ENCODE measurements around the gene PHF2. TPM values are rescaled to one million over a fixed set of nuclear protein-coding genes. Genes with fewer than 3 reads are reported as not detected.
A peak's percentile ranks its signal among the peaks of the same experiment; 100 is the strongest.

Gene PHF2
- total RNA-seq, 2 donors from 2014 or later, result 23.3 to 27.6 TPM

GRCh38 chr9:93585259-93585658 is 8.9 kb downstream of the PHF2 start:
- Mint-ChIP-seq H3K9me3 (peaks cover 2 to 3% of the 10 kb centered on the region in 2 donors), H3K36me3 (ENCODE audit: insufficient read depth in 2 of 2) (peaks cover 4 to 14% of the 10 kb centered on the region in 2 donors), H3K4me3 (no peak overlapping the region), H3K27ac (no peak overlapping the region), H3K27me3 (ENCODE audit: low read depth) (no peaks in the 10 kb centered on the region), H3K4me1 (ENCODE audit: low read depth) (peaks cover 43% of the 10 kb centered on the region)
- ATAC-seq (replicated peaks in 1 of 2) (no peak), DNase-seq (no peak)

GRCh38 chr9:93585695-93586094 is 9.3 kb downstream of the PHF2 start:
- peaks cover 2 to 3% of the 10 kb centered on the region in 2 donors for H3K9me3 Mint-ChIP-seq
- peaks cover 4 to 14% of the 10 kb centered on the region in 2 donors for H3K36me3 Mint-ChIP-seq (ENCODE audit: insufficient read depth in 2 of 2)
- H3K4me1 Mint-ChIP-seq (ENCODE audit: low read depth), result peaks cover 47% of the 10 kb centered on the region
- no peak for DNase-seq
- ATAC-seq (replicated peaks in 1 of 2), result no peak
- H3K4me3 Mint-ChIP-seq, result no peak overlapping the region
- no peaks in the 10 kb centered on the region for H3K27me3 Mint-ChIP-seq (ENCODE audit: low read depth)
- H3K27ac Mint-ChIP-seq, result no peak overlapping the region

DNA sequence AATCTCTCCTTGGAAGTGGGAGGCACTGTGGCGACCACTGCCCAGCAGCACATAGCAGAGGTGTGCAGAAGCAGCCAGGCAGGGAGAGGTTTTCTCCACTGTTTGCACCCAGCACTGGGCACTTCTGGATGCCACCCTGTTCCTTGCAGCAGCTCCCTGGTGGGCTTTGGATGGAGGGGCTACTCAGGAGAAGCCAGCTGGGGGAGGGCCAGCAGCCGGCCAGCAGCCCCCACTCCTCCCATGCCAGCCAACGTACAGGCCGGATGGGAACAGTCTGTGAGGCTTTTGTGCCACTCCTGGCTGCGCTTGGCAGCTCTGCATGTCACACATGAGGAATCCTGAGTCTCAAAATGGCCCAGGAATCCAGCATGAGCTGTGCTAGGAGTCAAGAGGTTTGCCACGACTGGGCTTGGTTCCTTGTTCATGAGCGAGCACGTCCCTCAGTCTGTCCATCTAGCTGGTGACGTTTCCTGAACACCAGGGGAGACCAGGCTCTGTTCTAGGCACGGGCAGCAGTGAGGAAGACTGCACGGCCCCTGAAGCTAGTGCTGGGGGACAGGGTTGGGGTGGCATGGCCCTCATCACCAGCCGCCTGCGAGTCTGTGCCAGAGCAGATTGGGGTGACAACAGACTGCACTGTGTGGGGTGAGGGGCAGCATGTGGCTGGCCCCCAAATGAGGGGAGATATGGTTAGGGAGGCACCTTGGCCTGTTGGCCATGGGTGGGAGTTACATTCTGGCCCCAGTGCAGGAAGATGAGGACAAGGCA is 10.1 kb downstream of the PHF2 start:
- DNase-seq (no peak), ATAC-seq (replicated peaks in 1 of 2) (no peak)
- Mint-ChIP-seq H3K36me3 (ENCODE audit: insufficient read depth in 2 of 2) (peaks cover 4 to 14% of the 10 kb centered on the region in 2 donors), H3K27me3 (ENCODE audit: low read depth) (no peaks in the 10 kb centered on the region), H3K4me3 (no peak overlapping the region), H3K27ac (no peak overlapping the region), H3K9me3 (peaks cover 2 to 3% of the 10 kb centered on the region in 2 donors), H3K4me1 (ENCODE audit: low read depth) (peaks cover 53% of the 10 kb centered on the region)

GRCh38 chr9:93587284-93587650 is 10.9 kb downstream of the PHF2 start:
- peaks cover 4 to 14% of the 10 kb centered on the region in 2 donors for H3K36me3 Mint-ChIP-seq (ENCODE audit: insufficient read depth in 2 of 2)
- H3K4me1 Mint-ChIP-seq (ENCODE audit: low read depth), result peaks cover 53% of the 10 kb centered on the region
- no peaks in the 10 kb centered on the region for H3K27me3 Mint-ChIP-seq (ENCODE audit: low read depth)
- peaks cover 2 to 3% of the 10 kb centered on the region in 2 donors for H3K9me3 Mint-ChIP-seq
- H3K4me3 Mint-ChIP-seq, result no peak overlapping the region
- ATAC-seq (replicated peaks in 1 of 2) (no peak), DNase-seq (no peak)
- H3K27ac Mint-ChIP-seq, result no peak overlapping the region

DNA sequence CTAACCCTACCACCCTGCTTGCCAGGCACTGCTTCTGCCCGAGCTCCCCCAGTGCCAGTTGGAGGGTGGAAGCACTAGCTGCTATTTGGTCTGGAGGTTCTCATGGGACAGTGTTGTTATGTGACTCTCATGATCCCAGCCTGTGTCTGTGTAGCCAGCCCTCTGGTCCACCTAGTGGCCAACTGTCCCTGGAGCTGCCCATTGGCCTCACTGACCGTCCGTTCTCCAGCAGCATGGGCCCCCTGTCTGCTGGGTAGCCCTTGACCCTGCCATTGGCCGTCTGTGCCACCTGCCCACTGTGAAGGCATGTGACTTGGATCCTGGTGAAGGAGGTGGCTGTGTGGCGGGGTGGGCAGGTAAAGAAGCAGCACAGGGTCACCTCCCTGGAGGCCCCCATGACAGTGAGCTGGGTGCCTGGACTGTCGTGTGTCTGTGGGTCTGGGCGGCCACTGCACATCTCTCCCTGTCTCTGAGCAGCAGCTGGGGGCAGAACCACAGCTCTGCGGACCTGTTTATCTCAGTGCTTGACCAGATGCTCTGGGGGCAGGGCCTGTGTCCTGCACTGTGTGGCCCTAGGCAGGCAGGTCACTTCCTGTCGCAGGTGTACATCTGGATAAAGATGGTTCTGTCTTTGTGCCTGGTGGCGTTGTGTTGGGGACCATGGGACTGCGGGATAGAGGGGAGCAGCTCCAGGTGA is 11.4 kb downstream of the PHF2 start:
- no peak for DNase-seq
- no peak overlapping the region for H3K27ac Mint-ChIP-seq
- H3K36me3 Mint-ChIP-seq (ENCODE audit: insufficient read depth in 2 of 2), result peaks cover 4 to 14% of the 10 kb centered on the region in 2 donors
- no peak for ATAC-seq (replicated peaks in 1 of 2)
- H3K9me3 Mint-ChIP-seq, result peaks cover 2 to 3% of the 10 kb centered on the region in 2 donors
- H3K4me1 Mint-ChIP-seq (ENCODE audit: low read depth), result peaks cover 53% of the 10 kb centered on the region
- H3K27me3 Mint-ChIP-seq (ENCODE audit: low read depth), result no peaks in the 10 kb centered on the region
- no peak overlapping the region for H3K4me3 Mint-ChIP-seq

GRCh38 chr9:93588641-93589609 is 12.5 kb downstream of the PHF2 start:
- no peak overlapping the region for H3K4me3 Mint-ChIP-seq
- no peak for ATAC-seq (replicated peaks in 1 of 2)
- H3K27me3 Mint-ChIP-seq (ENCODE audit: low read depth), result no peaks in the 10 kb centered on the region
- peaks cover 53% of the 10 kb centered on the region for H3K4me1 Mint-ChIP-seq (ENCODE audit: low read depth)
- DNase-seq, result no peak
- H3K9me3 Mint-ChIP-seq, result peaks cover 2 to 3% of the 10 kb centered on the region in 2 donors
- peaks cover 4 to 11% of the 10 kb centered on the region in 2 donors for H3K36me3 Mint-ChIP-seq (ENCODE audit: insufficient read depth in 2 of 2)
- no peak overlapping the region for H3K27ac Mint-ChIP-seq

DNA sequence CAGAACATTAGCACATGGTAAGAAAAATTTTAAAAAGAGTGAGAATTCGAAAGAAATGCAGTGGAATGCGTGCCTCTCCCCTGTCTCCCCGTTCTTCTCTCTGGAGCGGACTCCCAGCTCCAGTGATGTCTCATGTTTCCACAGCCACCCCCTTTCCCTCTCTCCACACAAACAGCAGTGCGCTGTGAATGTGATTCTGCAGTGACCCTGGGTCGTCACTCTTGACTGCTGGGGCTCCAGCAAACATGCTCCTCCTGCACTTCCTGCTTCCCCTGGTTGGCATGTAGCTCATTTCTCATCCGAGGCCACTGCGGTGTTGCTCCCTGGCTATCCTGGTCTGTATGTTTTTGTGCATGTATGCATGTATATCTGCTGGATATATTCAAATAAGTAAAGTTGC is 13.3 kb downstream of the PHF2 start:
- H3K4me1 Mint-ChIP-seq (ENCODE audit: low read depth), result peaks cover 47% of the 10 kb centered on the region
- H3K27me3 Mint-ChIP-seq (ENCODE audit: low read depth), result no peaks in the 10 kb centered on the region
- peaks cover 0 to 3% of the 10 kb centered on the region in 2 donors for H3K36me3 Mint-ChIP-seq (ENCODE audit: insufficient read depth in 2 of 2)
- H3K4me3 Mint-ChIP-seq, result peak overlapping the region in 1 of 2 donors; percentile 6
- no peaks in the 10 kb centered on the region for H3K9me3 Mint-ChIP-seq
- no peak overlapping the region for H3K27ac Mint-ChIP-seq
- DNase-seq (no peak), ATAC-seq (replicated peaks in 1 of 2) (no peak)

GRCh38 chr9:93590609-93591234 is 14.3 kb downstream of the PHF2 start:
- ATAC-seq (replicated peaks in 1 of 2) (no peak), DNase-seq (no peak)
- Mint-ChIP-seq H3K36me3 (ENCODE audit: insufficient read depth in 2 of 2) (no peaks in the 10 kb centered on the region), H3K4me3 (no peak overlapping the region), H3K27me3 (ENCODE audit: low read depth) (no peaks in the 10 kb centered on the region), H3K4me1 (ENCODE audit: low read depth) (peaks cover 47% of the 10 kb centered on the region), H3K9me3 (no peaks in the 10 kb centered on the region), H3K27ac (no peak overlapping the region)

GRCh38 chr9:93591301-93592007 is 15.1 kb downstream of the PHF2 start:
- Mint-ChIP-seq H3K36me3 (ENCODE audit: insufficient read depth in 2 of 2) (no peaks in the 10 kb centered on the region), H3K27me3 (ENCODE audit: low read depth) (no peaks in the 10 kb centered on the region), H3K27ac (no peak overlapping the region), H3K4me1 (ENCODE audit: low read depth) (peaks cover 53% of the 10 kb centered on the region), H3K4me3 (no peak overlapping the region), H3K9me3 (no peaks in the 10 kb centered on the region)
- no peak for DNase-seq
- ATAC-seq (replicated peaks in 1 of 2), result no peak

- Mint-ChIP-seq H3K4me1 (ENCODE audit: low read depth) (peaks cover 48% of the 10 kb centered on the region), H3K27ac (no peak overlapping the region)
- ATAC-seq (replicated peaks in 1 of 2), result no peak
Observed at GRCh38 chr9:93592008-93592642, 15.7 kb downstream of the PHF2 start.

GRCh38 chr9:93592643-93593021 is 16.2 kb downstream of the PHF2 start:
- no peak for DNase-seq
- Mint-ChIP-seq H3K4me1 (ENCODE audit: low read depth) (peaks cover 50% of the 10 kb centered on the region), H3K36me3 (ENCODE audit: insufficient read depth in 2 of 2) (no peaks in the 10 kb centered on the region), H3K9me3 (no peaks in the 10 kb centered on the region), H3K27ac (no peak overlapping the region), H3K27me3 (ENCODE audit: low read depth) (no peaks in the 10 kb centered on the region), H3K4me3 (no peak overlapping the region)
- ATAC-seq (replicated peaks in 1 of 2), result no peak

More at GRCh38 chr9:93592008-93592642, 15.7 kb downstream of the PHF2 start:
- Mint-ChIP-seq H3K27me3 (ENCODE audit: low read depth) (no peaks in the 10 kb centered on the region), H3K9me3 (no peaks in the 10 kb centered on the region), H3K36me3 (ENCODE audit: insufficient read depth in 2 of 2) (no peaks in the 10 kb centered on the region), H3K4me3 (no peak overlapping the region)
- no peak for DNase-seq
